Loucy (cell line): ENCODE results near the gene GPR84.
"Not testable (repeated sequence)": the region's sequence is repeated elsewhere in the genome, so short reads cannot be mapped to it uniquely, and the experiment has no call there.

ENCODE experiments used
- EZH2phosphoT487 ChIP-seq: fragments of 200-600 bp; IDR thresholded peaks from 2 replicates; pipeline ENCODE4 v1.6.1; 2018; ENCODE audit warnings: antibody characterized with exemption, mild to moderate bottlenecking, moderate library complexity, borderline replicate concordance
- TF ChIP-seq, protein P1 (sequence below): fragments of 200-600 bp; sonication (generic); conservative IDR thresholded peaks from 2 replicates; pipeline ENCODE4 v1.5.1; 2014; ENCODE audit warnings: mild to moderate bottlenecking, antibody characterized with exemption, low read length

DNA sequence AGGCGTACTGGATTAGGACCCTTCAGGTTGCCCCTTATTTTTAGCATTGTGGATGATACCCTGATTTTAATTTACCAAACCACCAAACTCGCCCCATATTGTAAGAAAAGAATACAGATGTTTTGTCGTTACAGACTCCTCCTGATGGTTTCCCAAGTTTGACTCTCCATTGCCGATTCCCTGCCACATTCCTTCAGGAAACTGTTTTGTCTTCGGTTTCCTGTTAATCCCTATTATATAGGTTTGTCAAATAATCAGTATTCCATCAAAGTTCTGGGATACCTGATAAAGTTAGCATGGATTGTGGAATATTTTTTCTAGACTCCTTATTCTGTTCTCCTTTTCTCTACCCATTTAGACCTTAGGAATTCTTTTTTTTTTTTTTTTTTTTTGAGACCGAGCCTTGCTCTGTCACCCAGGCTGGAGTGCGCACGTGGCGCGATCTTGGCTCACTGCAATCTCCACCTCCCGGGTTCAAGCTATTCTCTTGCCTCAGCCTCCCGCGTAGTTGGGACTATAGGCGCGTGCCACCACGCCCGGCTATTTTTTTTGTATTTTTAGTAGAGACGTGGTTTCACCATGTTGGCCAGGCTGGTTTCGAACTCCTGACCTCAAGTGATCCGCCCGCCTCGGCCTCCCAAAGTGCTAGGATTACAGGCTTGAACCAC lies 38.7 kb downstream of the GPR84 start:
- not testable (repeated sequence) for TF ChIP-seq EZH2phosphoT487
- TF ChIP-seq, protein P1, sequence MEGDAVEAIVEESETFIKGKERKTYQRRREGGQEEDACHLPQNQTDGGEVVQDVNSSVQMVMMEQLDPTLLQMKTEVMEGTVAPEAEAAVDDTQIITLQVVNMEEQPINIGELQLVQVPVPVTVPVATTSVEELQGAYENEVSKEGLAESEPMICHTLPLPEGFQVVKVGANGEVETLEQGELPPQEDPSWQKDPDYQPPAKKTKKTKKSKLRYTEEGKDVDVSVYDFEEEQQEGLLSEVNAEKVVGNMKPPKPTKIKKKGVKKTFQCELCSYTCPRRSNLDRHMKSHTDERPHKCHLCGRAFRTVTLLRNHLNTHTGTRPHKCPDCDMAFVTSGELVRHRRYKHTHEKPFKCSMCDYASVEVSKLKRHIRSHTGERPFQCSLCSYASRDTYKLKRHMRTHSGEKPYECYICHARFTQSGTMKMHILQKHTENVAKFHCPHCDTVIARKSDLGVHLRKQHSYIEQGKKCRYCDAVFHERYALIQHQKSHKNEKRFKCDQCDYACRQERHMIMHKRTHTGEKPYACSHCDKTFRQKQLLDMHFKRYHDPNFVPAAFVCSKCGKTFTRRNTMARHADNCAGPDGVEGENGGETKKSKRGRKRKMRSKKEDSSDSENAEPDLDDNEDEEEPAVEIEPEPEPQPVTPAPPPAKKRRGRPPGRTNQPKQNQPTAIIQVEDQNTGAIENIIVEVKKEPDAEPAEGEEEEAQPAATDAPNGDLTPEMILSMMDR: not testable (repeated sequence)
